Breast epithelium (tissue), 4 donors: Measurements from ENCODE around the gene EIF4G3. TPM values are rescaled to one million over a fixed set of nuclear protein-coding genes. Genes with fewer than 3 reads are reported as not detected.

ENCODE experiments used
- DNase-seq, 2 donors: peaks; one replicate each; pipeline ENCODE4 v3.0.0-alpha.2; 2019; ENCODE audit warnings: low spot score in 2 of 2
- H3K27ac ChIP-seq, 2 donors: fragments of 200-600 bp; sonication (generic) in 1 of 2; one replicate each; pipeline ENCODE4 v1.5.1; 2016 to 2019; ENCODE audit warnings: mild to moderate bottlenecking in 1 of 2
- H3K27me3 ChIP-seq, 2 donors: fragments of 200-600 bp; sonication (generic) in 1 of 2; one replicate each; pipeline versions ENCODE4 v1.5.1 to v1.6.0; 2017 to 2019; ENCODE audit warnings: control low read depth in 1 of 2, mild to moderate bottlenecking in 1 of 2
- H3K36me3 ChIP-seq: fragments of 200-600 bp; one replicate; pipeline ENCODE4 v1.5.1; 2019
- H3K4me1 ChIP-seq, 2 donors: fragments of 200-600 bp; sonication (generic); one replicate each; pipeline ENCODE4 v1.5.1; 2016 to 2019; ENCODE audit warnings: control low read depth in 1 of 2
- H3K4me3 ChIP-seq, 3 donors: fragments of 200-600 bp; sonication (generic); 1 replicate in 2 of 3; 2 replicates in 1 of 3; pipeline ENCODE4 v1.5.1; 2016 to 2019; ENCODE audit warnings: mild to moderate bottlenecking in 3 of 3, moderate library complexity in 2 of 3
- H3K9me3 ChIP-seq, 2 donors: fragments of 200-600 bp; sonication (generic) in 1 of 2; one replicate each; pipeline ENCODE4 v1.5.1; 2016 to 2019; ENCODE audit warnings: control low read depth in 1 of 2
- POLR2A ChIP-seq: fragments of 450-650 bp; IDR thresholded peaks from one replicate; pipeline ENCODE4 v1.6.1; 2016; ENCODE audit warnings: antibody characterized with exemption, mild to moderate bottlenecking, moderate library complexity
- POLR2AphosphoS5 ChIP-seq, 3 donors: sonication (generic); formaldehyde crosslinking; IDR thresholded peaks; one replicate each; pipeline ENCODE4 v1.6.1; 2017; ENCODE audit warnings: antibody characterized with exemption in 3 of 3
- intact Hi-C: fragments of 100-400 bp; cut with DNase I; formaldehyde crosslinking; loops from one replicate; pipeline ENCODE4 v1.15.1; 2023; ENCODE audit warnings: low total_unique reads
- total RNA-seq, 3 donors: library from RNA; depleted of rRNA; stranded (reverse); fragments of >200 nt; gene quantifications; one replicate each; pipeline ENCODE4 v1.1.0, GENCODE V29; 2016
- TF ChIP-seq, protein P1 (sequence below), 3 donors: fragments of 450-650 bp; IDR thresholded peaks; one replicate each; pipeline ENCODE4 v1.5.1; 2016 to 2017; ENCODE audit warnings: antibody characterized with exemption in 3 of 3, mild to moderate bottlenecking in 3 of 3, moderate library complexity in 3 of 3

Gene EIF4G3
- total RNA-seq, 3 donors from 2014 or later: 37.8 to 52.4 (median 50.8) TPM

DNA sequence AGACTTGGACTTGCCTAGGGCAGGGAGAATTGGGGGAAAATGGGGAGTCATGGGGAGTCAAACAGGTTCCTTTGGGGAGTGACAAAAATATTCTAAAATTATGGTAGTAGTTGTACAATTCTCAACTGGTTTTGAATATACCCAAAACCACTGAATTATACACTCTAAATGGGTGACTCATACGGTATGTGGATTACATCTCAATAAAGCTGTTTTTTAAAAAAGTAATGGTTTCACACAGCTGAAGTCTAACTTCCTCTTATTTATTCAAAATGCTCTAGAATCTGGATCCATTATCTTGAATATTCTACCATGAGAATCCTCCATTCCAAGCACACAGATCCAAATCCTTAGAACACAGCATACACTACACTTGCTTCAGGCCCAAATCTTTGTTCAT, 11.1 kb downstream of the EIF4G3 start:
- Histone ChIP-seq H3K4me1 (no peaks in the 10 kb centered on the region), H3K27ac (no peak overlapping the region), H3K9me3 (no peaks in the 10 kb centered on the region), H3K27me3 (no peaks in the 10 kb centered on the region), H3K4me3 (no peak overlapping the region), H3K36me3 (no peaks in the 10 kb centered on the region)
- TF ChIP-seq, protein P1, sequence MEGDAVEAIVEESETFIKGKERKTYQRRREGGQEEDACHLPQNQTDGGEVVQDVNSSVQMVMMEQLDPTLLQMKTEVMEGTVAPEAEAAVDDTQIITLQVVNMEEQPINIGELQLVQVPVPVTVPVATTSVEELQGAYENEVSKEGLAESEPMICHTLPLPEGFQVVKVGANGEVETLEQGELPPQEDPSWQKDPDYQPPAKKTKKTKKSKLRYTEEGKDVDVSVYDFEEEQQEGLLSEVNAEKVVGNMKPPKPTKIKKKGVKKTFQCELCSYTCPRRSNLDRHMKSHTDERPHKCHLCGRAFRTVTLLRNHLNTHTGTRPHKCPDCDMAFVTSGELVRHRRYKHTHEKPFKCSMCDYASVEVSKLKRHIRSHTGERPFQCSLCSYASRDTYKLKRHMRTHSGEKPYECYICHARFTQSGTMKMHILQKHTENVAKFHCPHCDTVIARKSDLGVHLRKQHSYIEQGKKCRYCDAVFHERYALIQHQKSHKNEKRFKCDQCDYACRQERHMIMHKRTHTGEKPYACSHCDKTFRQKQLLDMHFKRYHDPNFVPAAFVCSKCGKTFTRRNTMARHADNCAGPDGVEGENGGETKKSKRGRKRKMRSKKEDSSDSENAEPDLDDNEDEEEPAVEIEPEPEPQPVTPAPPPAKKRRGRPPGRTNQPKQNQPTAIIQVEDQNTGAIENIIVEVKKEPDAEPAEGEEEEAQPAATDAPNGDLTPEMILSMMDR (IDR thresholded peaks at IDR 0.05): no peak
- no peak for DNase-seq
- intact Hi-C loops: no loop called here

DNA sequence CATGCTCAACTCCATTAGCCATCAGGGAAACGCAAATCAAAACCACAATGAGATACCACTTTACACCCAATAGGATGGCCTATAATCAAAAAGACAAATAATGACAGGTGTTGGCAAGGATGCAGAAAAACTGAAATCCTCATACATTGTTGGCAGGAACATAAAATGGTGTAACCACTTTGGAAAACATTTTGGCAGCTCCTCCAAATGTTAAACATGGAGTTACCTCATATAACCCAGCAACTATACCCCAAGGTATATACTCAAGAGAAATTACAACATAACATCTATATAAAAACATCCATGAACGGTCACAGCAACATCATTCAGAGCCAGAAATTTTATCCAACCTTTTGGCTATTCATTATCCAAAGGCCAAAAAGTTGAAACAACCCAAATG, 11.6 kb downstream of the EIF4G3 start:
- Histone ChIP-seq H3K4me3 (no peak overlapping the region), H3K27ac (no peak overlapping the region), H3K36me3 (no peaks in the 10 kb centered on the region), H3K9me3 (no peaks in the 10 kb centered on the region), H3K4me1 (no peaks in the 10 kb centered on the region), H3K27me3 (no peaks in the 10 kb centered on the region)
- TF ChIP-seq, protein P1 (IDR thresholded peaks at IDR 0.05): no peak
- TF ChIP-seq POLR2A (no peak), POLR2AphosphoS5 (IDR thresholded peaks at IDR 0.05) (no peak)
- intact Hi-C loops: no loop called here
- DNase-seq: no peak

DNA sequence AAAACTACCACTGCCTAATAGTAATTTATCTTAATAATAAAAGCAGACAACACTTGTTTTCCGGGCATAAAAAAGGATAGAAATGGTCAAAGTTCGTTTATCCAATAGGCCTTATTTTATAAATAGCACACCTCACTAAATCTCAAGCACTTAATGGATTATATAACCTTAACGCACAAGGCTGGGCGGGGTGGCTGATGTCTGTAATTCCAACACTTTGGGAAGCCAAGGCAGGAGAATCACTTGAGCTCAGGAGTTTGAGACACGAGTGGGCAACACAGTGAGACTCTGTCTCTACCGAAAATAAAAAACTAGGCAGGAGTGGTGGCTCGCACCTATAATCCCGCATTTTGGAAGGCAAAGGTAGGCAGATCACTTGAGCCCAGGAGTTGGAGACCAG, 12.4 kb downstream of the EIF4G3 start:
- H3K36me3 ChIP-seq: no peaks in the 10 kb centered on the region
- H3K27me3 ChIP-seq: no peaks in the 10 kb centered on the region
- no peaks in the 10 kb centered on the region for H3K9me3 ChIP-seq
- TF ChIP-seq, protein P1 (IDR thresholded peaks at IDR 0.05): no peak
- TF ChIP-seq POLR2AphosphoS5 (IDR thresholded peaks at IDR 0.05) (no peak), POLR2A (no peak)
- no peaks in the 10 kb centered on the region for H3K4me1 ChIP-seq
- intact Hi-C loops: no loop called here
- no peak overlapping the region for H3K4me3 ChIP-seq
- H3K27ac ChIP-seq: no peak overlapping the region
- no peak for DNase-seq

DNA sequence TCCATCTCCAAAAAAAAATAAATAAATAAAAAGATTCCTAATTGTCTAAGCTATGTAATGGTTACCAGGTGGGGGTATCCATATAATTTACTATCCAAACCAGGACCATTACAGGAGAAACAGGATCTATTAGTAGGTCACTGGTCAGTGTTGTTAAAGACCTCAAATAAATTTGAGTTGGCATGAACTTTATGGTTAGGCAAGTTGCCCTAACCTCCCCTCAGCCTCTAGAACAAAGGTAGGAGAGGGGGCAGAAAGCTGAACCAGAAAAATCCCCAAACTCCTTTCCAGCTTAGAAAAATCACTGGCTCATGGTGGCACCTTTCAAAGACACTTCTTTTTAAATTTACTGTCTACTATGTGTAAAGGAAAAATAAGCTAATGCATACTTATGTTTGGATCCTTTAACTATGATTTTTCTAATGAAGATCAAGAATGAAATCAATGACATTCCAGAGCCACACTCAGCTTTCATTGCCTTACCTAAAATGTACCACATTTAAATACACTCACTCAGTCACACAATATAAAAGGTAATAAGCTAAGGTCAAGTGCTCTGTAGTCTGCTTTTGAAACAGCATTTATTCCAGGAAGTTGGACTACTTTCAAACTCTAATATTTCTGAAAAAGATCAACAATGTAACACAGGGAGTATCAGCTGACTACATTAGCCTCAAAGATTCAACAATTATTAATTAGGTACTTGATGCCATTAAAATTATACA, 13.8 kb downstream of the EIF4G3 start:
- no peaks in the 10 kb centered on the region for H3K36me3 ChIP-seq
- TF ChIP-seq, protein P1 (IDR thresholded peaks at IDR 0.05): no peak
- no peak for TF ChIP-seq POLR2AphosphoS5 (IDR thresholded peaks at IDR 0.05)
- TF ChIP-seq POLR2A: no peak
- H3K27me3 ChIP-seq: no peaks in the 10 kb centered on the region
- no peak for DNase-seq
- H3K4me3 ChIP-seq: no peak overlapping the region
- H3K27ac ChIP-seq: peak overlapping the region in 1 of 2 donors; percentile 13
- H3K9me3 ChIP-seq: no peaks in the 10 kb centered on the region
- no peaks in the 10 kb centered on the region for H3K4me1 ChIP-seq
- intact Hi-C loops: no loop called here

DNA sequence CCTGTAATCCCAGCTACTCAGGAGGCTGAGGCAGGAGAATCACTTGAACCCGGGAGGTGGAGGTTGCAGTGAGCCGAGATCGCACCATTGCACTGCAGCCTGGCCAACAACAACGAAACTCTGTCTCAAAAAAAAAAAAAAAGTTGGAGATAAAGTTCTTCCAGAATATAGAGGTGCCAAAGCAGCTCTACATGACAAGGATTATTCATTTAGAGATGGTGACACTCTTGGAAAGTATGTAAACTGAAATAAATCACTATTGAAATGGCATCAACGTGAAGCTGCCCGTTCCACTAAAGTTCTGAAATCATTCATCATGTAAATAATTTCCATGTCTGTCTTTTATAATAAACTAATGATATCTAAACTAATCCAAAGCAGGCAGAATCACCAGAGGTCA, 14.9 kb downstream of the EIF4G3 start:
- Histone ChIP-seq H3K36me3 (no peaks in the 10 kb centered on the region), H3K9me3 (no peaks in the 10 kb centered on the region), H3K4me1 (no peaks in the 10 kb centered on the region), H3K4me3 (no peak overlapping the region), H3K27ac (no peak overlapping the region), H3K27me3 (no peaks in the 10 kb centered on the region)
- intact Hi-C loops: no loop called here
- TF ChIP-seq POLR2AphosphoS5 (IDR thresholded peaks at IDR 0.05) (no peak), POLR2A (no peak)
- TF ChIP-seq, protein P1 (IDR thresholded peaks at IDR 0.05): no peak
- no peak for DNase-seq
